ENCODE results near the gene SNTG2. TPM values are rescaled to one million over a fixed set of nuclear protein-coding genes. Genes with fewer than 3 reads are reported as not detected.

SNTG2 gene
- total RNA-seq, 2 experiments from 2014 or later: not detected

GRCh38 chr2:955829-956731 lies 5.4 kb downstream of the SNTG2 start:
- TF ChIP-seq CTCF (conservative IDR thresholded peaks at IDR 0.05; ENCODE audit: low read length) (no peak), EZH2phosphoT487 (IDR thresholded peaks at IDR 0.05; ENCODE audit: borderline replicate concordance, low read depth, low read length) (no peak)
- ChIA-PET CTCF (ENCODE audit: unreplicated experiment) (no interaction called here), POLR2A (interaction anchor here (0.6 kb wide), 1 partner anchor 11 kb away, joined by 3 read pairs; no protein-coding TSS in a partner anchor)
- Histone ChIP-seq H3K9me2 (ENCODE audit: insufficient read depth, low read length) (no peaks in the 10 kb centered on the region), H3K4me3 (ENCODE audit: low read depth, low read length, poor library complexity, severe bottlenecking) (no peak overlapping the region), H3K4me2 (ENCODE audit: low read length) (no peak overlapping the region), H3K36me3 (ENCODE audit: insufficient read depth, low read length) (no peaks in the 10 kb centered on the region), H2AFZ (ENCODE audit: low read length) (no peak overlapping the region), H3K4me1 (ENCODE audit: insufficient read depth, low read length, poor library complexity, severe bottlenecking) (no peaks in the 10 kb centered on the region), H3K27ac (ENCODE audit: low read depth, low read length, poor library complexity, severe bottlenecking) (no peak overlapping the region), H4K20me1 (ENCODE audit: insufficient read depth, low read length) (no peaks in the 10 kb centered on the region), H3K9me3 (ENCODE audit: low read length) (no peaks in the 10 kb centered on the region), H3K79me2 (ENCODE audit: insufficient read depth, low read depth, low read length) (no peaks in the 10 kb centered on the region)
- no TSS peak for BruUV-seq (replicated peaks)
- no peak for DNase-seq (ENCODE audit: low spot score)
- intact Hi-C loops (cut with micrococcal nuclease; ENCODE audit: unreplicated experiment): no loop called here

GRCh38 chr2:959457-959856 lies 8.8 kb downstream of the SNTG2 start:
- H3K4me2 ChIP-seq (ENCODE audit: low read length): no peak overlapping the region
- no peaks in the 10 kb centered on the region for H3K4me1 ChIP-seq (ENCODE audit: insufficient read depth, low read length, poor library complexity, severe bottlenecking)
- H2AFZ ChIP-seq (ENCODE audit: low read length): no peak overlapping the region
- no peaks in the 10 kb centered on the region for H3K79me2 ChIP-seq (ENCODE audit: insufficient read depth, low read depth, low read length)
- TF ChIP-seq EZH2phosphoT487 (IDR thresholded peaks at IDR 0.05; ENCODE audit: borderline replicate concordance, low read depth, low read length): no peak
- no peak for TF ChIP-seq CTCF (conservative IDR thresholded peaks at IDR 0.05; ENCODE audit: low read length)
- intact Hi-C loops (cut with micrococcal nuclease; ENCODE audit: unreplicated experiment): no loop called here
- DNase-seq (ENCODE audit: low spot score): no peak
- H3K4me3 ChIP-seq (ENCODE audit: low read depth, low read length, poor library complexity, severe bottlenecking): no peak overlapping the region
- no TSS peak for BruUV-seq (replicated peaks)
- H3K27ac ChIP-seq (ENCODE audit: low read depth, low read length, poor library complexity, severe bottlenecking): no peak overlapping the region
- CTCF ChIA-PET (ENCODE audit: unreplicated experiment): no interaction called here
- H3K9me2 ChIP-seq (ENCODE audit: insufficient read depth, low read length): no peaks in the 10 kb centered on the region
- H3K36me3 ChIP-seq (ENCODE audit: insufficient read depth, low read length): no peaks in the 10 kb centered on the region
- H3K9me3 ChIP-seq (ENCODE audit: low read length): no peaks in the 10 kb centered on the region
- POLR2A ChIA-PET: interaction anchor here (0.6 kb wide), 1 partner anchor 64 kb away, joined by 3 read pairs; no protein-coding TSS in a partner anchor
- H4K20me1 ChIP-seq (ENCODE audit: insufficient read depth, low read length): no peaks in the 10 kb centered on the region
